ENCODE measurements around the gene NSUN2. TPM values are rescaled to one million over a fixed set of nuclear protein-coding genes. Genes with fewer than 3 reads are reported as not detected.

Gene NSUN2
- total RNA-seq, 4 donors from 2014 or later, result 29.9 to 77.1 (median 51.7) TPM

DNA sequence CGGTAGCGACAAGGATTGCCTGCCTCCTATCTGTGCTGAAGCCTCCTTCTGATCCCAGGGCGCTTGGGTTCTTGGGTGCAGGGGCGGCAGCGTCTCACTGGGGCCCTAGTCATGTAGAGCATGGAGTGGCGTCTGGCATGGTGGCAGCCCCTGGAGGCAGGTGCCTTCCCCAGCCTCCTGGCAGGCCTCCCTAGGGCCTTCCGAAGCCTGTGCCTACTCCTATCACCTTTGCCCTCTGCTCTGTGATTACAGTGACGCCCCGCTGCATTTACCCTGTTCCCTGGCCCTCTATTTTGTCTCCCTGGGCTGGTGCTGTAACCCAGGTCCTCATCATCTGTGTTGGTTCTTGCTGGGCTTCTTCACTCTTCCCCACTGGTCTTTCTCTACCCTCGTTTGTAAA lies 4.2 kb upstream of the NSUN2 start:
- Histone ChIP-seq H3K4me1 (peaks cover 2 to 17% (median 14%) of the 10 kb centered on the region in 4 donors), H3K9me3 (no peaks in the 10 kb centered on the region), H3K27me3 (no peaks in the 10 kb centered on the region), H3K27ac (no peak overlapping the region), H3K36me3 (no peaks in the 10 kb centered on the region), H3K4me3 (no peak overlapping the region)
- DNase-seq, result no peak
- intact Hi-C loops (cut with DNase I; ENCODE audit: low total_unique reads), result no loop called here
- TF ChIP-seq, protein P1, sequence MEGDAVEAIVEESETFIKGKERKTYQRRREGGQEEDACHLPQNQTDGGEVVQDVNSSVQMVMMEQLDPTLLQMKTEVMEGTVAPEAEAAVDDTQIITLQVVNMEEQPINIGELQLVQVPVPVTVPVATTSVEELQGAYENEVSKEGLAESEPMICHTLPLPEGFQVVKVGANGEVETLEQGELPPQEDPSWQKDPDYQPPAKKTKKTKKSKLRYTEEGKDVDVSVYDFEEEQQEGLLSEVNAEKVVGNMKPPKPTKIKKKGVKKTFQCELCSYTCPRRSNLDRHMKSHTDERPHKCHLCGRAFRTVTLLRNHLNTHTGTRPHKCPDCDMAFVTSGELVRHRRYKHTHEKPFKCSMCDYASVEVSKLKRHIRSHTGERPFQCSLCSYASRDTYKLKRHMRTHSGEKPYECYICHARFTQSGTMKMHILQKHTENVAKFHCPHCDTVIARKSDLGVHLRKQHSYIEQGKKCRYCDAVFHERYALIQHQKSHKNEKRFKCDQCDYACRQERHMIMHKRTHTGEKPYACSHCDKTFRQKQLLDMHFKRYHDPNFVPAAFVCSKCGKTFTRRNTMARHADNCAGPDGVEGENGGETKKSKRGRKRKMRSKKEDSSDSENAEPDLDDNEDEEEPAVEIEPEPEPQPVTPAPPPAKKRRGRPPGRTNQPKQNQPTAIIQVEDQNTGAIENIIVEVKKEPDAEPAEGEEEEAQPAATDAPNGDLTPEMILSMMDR (IDR thresholded peaks at IDR 0.05), result no peak
- no peak for TF ChIP-seq POLR2A (IDR thresholded peaks at IDR 0.05)
- TF ChIP-seq EP300 (IDR thresholded peaks at IDR 0.05; ENCODE audit: low read depth), result no peak
- no peak for TF ChIP-seq POLR2AphosphoS5 (IDR thresholded peaks at IDR 0.05)
- WGBS, 2 donors (ENCODE audit: low coverage in 1 of 2), result 90% methylated on average over 10 of the region's 10 CpGs; no CpG with 5 or more reads in 1 of the 2 donors
- in situ Hi-C loops (cut with MboI; ENCODE audit: low pct_ligation_motif_present in 1 of 4, low pct_unique_long_range_greater_than_20kb in 1 of 4, low sequenced_read_pairs in 3 of 4), result loop anchor here in 2 of 4 donors (10.0 to 25.0 kb wide), 2 partner anchors 78 to 100 kb away; partner anchors contain the start of gene TENT4A (in 1 of the 2)

DNA sequence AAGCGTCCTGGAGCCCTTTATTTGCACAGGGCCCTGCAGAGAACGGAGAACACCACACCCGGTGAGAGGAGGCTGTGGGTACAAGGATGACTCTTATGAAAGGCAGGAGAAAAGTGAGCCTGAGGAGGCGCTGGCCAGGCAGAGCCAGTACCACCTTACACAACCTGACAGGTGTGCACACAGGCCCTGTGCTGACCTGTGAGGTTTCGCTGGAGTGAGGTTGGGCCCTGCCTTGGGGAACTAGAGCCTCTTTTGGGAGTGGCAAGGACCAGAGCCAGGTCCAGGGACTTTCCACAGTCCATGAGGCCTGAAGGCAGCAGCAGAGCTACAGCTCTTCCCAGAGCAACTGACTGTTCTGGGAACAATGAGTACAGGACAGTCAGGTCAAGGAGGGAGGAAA lies 3.4 kb upstream of the NSUN2 start:
- Histone ChIP-seq H3K27me3 (no peaks in the 10 kb centered on the region), H3K27ac (no peak overlapping the region), H3K4me3 (no peak overlapping the region), H3K36me3 (no peaks in the 10 kb centered on the region), H3K9me3 (no peaks in the 10 kb centered on the region), H3K4me1 (peaks cover 9 to 24% (median 20%) of the 10 kb centered on the region in 4 donors)
- in situ Hi-C loops (cut with MboI; ENCODE audit: low pct_ligation_motif_present in 1 of 4, low pct_unique_long_range_greater_than_20kb in 1 of 4, low sequenced_read_pairs in 3 of 4), result loop anchor here in 2 of 4 donors (10.0 to 25.0 kb wide), 2 partner anchors 79 to 101 kb away; partner anchors contain the start of gene TENT4A (in 1 of the 2)
- DNase-seq, result no peak
- WGBS, 2 donors (ENCODE audit: low coverage in 1 of 2), result 69% methylated on average over 5 of the region's 5 CpGs; no CpG with 5 or more reads in 1 of the 2 donors
- intact Hi-C loops (cut with DNase I; ENCODE audit: low total_unique reads), result no loop called here
- TF ChIP-seq EP300 (IDR thresholded peaks at IDR 0.05; ENCODE audit: low read depth), result no peak
- TF ChIP-seq, protein P1 (IDR thresholded peaks at IDR 0.05), result no peak

DNA sequence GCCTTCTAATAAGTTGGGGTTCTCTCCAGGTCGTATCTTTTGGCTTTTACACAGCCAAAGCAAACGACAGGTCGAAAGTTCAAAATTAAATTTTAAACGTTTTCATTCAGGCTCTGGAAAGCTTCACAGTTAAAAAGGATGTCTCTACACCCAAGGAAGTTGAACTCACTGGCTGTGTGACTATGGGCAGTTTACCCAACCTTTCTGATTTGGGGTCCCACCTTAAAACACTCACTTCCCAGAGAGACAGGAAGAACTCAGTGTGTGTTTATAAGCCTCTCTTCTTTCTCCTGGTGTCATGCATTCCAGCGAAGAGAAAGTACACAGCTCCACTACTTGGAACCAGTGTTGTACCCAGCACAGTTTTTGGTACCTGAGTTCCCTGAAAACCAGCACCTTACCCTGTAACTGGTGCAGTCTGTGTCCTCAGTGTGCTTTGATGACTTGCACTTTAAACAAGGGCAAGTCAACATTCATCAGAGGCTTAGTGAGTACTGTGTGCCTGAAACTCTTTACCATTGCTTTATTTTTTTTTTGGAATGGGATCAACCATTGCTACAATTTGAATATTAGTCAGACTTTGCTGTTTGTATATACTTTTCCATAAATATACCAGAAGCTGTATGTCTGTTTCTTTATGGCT lies 2.1 kb upstream of the NSUN2 start:
- Histone ChIP-seq H3K4me1 (peaks cover 9 to 27% (median 22%) of the 10 kb centered on the region in 4 donors), H3K4me3 (no peak overlapping the region), H3K36me3 (peaks cover 0 to 11% (median 0%) of the 10 kb centered on the region in 4 donors), H3K27me3 (no peaks in the 10 kb centered on the region), H3K9me3 (no peaks in the 10 kb centered on the region), H3K27ac (no peak overlapping the region)
- 52 to 59% methylated on average over 4 to 5 of the region's 5 CpGs for WGBS, 2 donors (ENCODE audit: low coverage in 1 of 2)
- no peak for DNase-seq
- intact Hi-C loops (cut with DNase I; ENCODE audit: low total_unique reads), result loop anchor here (5.0 kb wide), 1 partner anchor 77 kb away; the partner anchor contains the start of gene TENT4A
- in situ Hi-C loops (cut with MboI; ENCODE audit: low pct_ligation_motif_present in 1 of 4, low pct_unique_long_range_greater_than_20kb in 1 of 4, low sequenced_read_pairs in 3 of 4), result loop anchor here in 2 of 4 donors (10.0 to 25.0 kb wide), 2 partner anchors 80 to 102 kb away; partner anchors contain the start of gene TENT4A (in 1 of the 2)
- TF ChIP-seq POLR2A (IDR thresholded peaks at IDR 0.05), result no peak
- no peak for TF ChIP-seq POLR2AphosphoS5 (IDR thresholded peaks at IDR 0.05)
- no peak for TF ChIP-seq EP300 (IDR thresholded peaks at IDR 0.05; ENCODE audit: low read depth)
- TF ChIP-seq, protein P1 (IDR thresholded peaks at IDR 0.05), result no peak

DNA sequence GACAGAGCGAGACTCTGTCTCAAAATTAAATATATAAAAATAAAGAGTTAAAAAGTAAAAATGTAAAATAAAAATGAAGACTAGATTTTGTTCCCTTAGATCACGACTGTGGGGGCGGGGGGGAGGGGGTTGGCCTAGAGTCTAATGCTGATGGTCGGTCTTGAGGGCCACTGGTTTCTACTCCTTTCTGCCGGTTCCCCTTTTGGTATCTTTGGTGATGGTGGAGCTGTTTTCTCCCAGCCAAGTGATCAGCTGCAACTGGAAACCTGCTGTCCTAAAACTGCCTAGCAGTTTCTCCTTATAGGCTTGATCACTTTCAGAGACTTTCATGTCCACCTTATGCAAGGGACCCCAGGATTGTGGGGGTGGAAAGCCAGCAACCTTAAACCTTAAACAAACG lies 1.5 kb upstream of the NSUN2 start:
- Histone ChIP-seq H3K36me3 (peaks cover 0 to 15% (median under 1%) of the 10 kb centered on the region in 4 donors), H3K27me3 (no peaks in the 10 kb centered on the region), H3K27ac (no peak overlapping the region), H3K4me3 (peak overlapping the region in 3 of 4 donors; percentile 89 to 93 (median 90)), H3K9me3 (no peaks in the 10 kb centered on the region), H3K4me1 (peaks cover 9 to 27% (median 22%) of the 10 kb centered on the region in 4 donors)
- TF ChIP-seq POLR2A (IDR thresholded peaks at IDR 0.05), result no peak
- 5 to 22% methylated on average over 6 of the region's 6 CpGs for WGBS, 2 donors (ENCODE audit: low coverage in 1 of 2)
- intact Hi-C loops (cut with DNase I; ENCODE audit: low total_unique reads), result loop anchor here (5.0 kb wide), 1 partner anchor 78 kb away; the partner anchor contains the start of gene TENT4A
- DNase-seq, result no peak
- in situ Hi-C loops (cut with MboI; ENCODE audit: low pct_ligation_motif_present in 1 of 4, low pct_unique_long_range_greater_than_20kb in 1 of 4, low sequenced_read_pairs in 3 of 4), result loop anchor here in 2 of 4 donors (10.0 to 25.0 kb wide), 2 partner anchors 80 to 103 kb away; partner anchors contain the start of gene TENT4A (in 1 of the 2)

Data from transverse colon (tissue), 4 donors.